ENCODE measurements around the gene C1orf74. TPM values are rescaled to one million over a fixed set of nuclear protein-coding genes. Genes with fewer than 3 reads are reported as not detected.

The C1orf74 gene
- total RNA-seq (2014; rRNA removed; shearing (Covaris generic)), result 3.5 and 4.1 TPM in 2 replicates

- H3K27me3 ChIP-seq (replicated peaks), result no peaks in the 10 kb centered on the region
- peak within 1 kb of the TSS; percentile 63 for H3K27ac ChIP-seq
- DNase-seq (ENCODE audit: low read depth in 1 of 2, low spot score in 2 of 2), result peak; percentile 98
- H3K4me3 ChIP-seq, result peak within 1 kb of the TSS; percentile 55
- H3K4me1 ChIP-seq (replicated peaks), result peaks cover 4% of the 10 kb centered on the region
- no peaks in the 10 kb centered on the region; the same call in 1 of the 2 replicates for H3K9me3 ChIP-seq (replicated peaks)
- 0 out of 2 replicates have a peak, but pooled peaks cover 5% of the 10 kb centered on the region for H3K36me3 ChIP-seq
Observed at GRCh38 chr1:209784265-209785169, at the start of gene C1orf74. Gene C1orf74, minus strand, starts transcription at chr1:209784559. Its CDS starts 925 bp downstream, at chr1:209783634.

- H3K9me3 ChIP-seq (replicated peaks), result no peaks in the 10 kb centered on the region
- DNase-seq (ENCODE audit: low read depth in 1 of 2, low spot score in 2 of 2), result peak in 1 of 2 experiments; percentile 26
- peaks cover 40% of the 10 kb centered on the region for H3K4me1 ChIP-seq (replicated peaks)
- H3K36me3 ChIP-seq, result peaks cover 70% of the 10 kb centered on the region
- no peaks in the 10 kb centered on the region for H3K27me3 ChIP-seq (replicated peaks)
- H3K27ac ChIP-seq, result 0 out of 2 replicates have a peak overlapping the region, but pooled peaks have one; percentile 12
- no peak overlapping the region for H3K4me3 ChIP-seq
Observed at GRCh38 chr1:209831615-209832014, 47.3 kb upstream of the C1orf74 start.

- no peak for DNase-seq (ENCODE audit: low read depth in 1 of 2, low spot score in 2 of 2)
- Histone ChIP-seq H3K4me1 (replicated peaks) (peaks cover 31% of the 10 kb centered on the region), H3K9me3 (replicated peaks) (no peaks in the 10 kb centered on the region), H3K4me3 (no peak overlapping the region), H3K27ac (no peak overlapping the region), H3K27me3 (replicated peaks) (no peaks in the 10 kb centered on the region), H3K36me3 (peaks cover 61% of the 10 kb centered on the region)
Observed at GRCh38 chr1:209830722-209831121, 46.4 kb upstream of the C1orf74 start.

GRCh38 chr1:209829716-209830115, 45.4 kb upstream of the C1orf74 start:
- peaks cover 25% of the 10 kb centered on the region for H3K4me1 ChIP-seq (replicated peaks)
- no peaks in the 10 kb centered on the region for H3K27me3 ChIP-seq (replicated peaks)
- no peak overlapping the region for H3K27ac ChIP-seq
- H3K4me3 ChIP-seq, result no peak overlapping the region
- no peak for DNase-seq (ENCODE audit: low read depth in 1 of 2, low spot score in 2 of 2)
- no peaks in the 10 kb centered on the region for H3K9me3 ChIP-seq (replicated peaks)
- peaks cover 51% of the 10 kb centered on the region for H3K36me3 ChIP-seq

GRCh38 chr1:209827384-209828262, 43.3 kb upstream of the C1orf74 start, which contains the start of gene UTP25:
Gene UTP25, plus strand, starts transcription at chr1:209827972. Its CDS starts 92 bp downstream, at chr1:209828064.
- Histone ChIP-seq H3K27me3 (replicated peaks) (no peaks in the 10 kb centered on the region), H3K4me1 (replicated peaks) (peaks cover 39% of the 10 kb centered on the region)

GRCh38 chr1:209825591-209826434, 41.5 kb upstream of the C1orf74 start:
- Histone ChIP-seq H3K27me3 (replicated peaks) (no peaks in the 10 kb centered on the region), H3K27ac (no peak overlapping the region), H3K4me3 (no peak overlapping the region), H3K4me1 (replicated peaks) (peaks cover 26% of the 10 kb centered on the region), H3K36me3 (peaks cover 17% of the 10 kb centered on the region), H3K9me3 (replicated peaks) (no peaks in the 10 kb centered on the region)
- DNase-seq (ENCODE audit: low read depth in 1 of 2, low spot score in 2 of 2), result no peak

More at GRCh38 chr1:209827384-209828262, 43.3 kb upstream of the C1orf74 start, which contains the start of gene UTP25:
- Histone ChIP-seq H3K9me3 (replicated peaks) (no peaks in the 10 kb centered on the region), H3K4me3 (peak within 1 kb of the TSS; percentile 64), H3K27ac (peak within 1 kb of the TSS; percentile 52), H3K36me3 (peaks cover 30% of the 10 kb centered on the region)
- DNase-seq (ENCODE audit: low read depth in 1 of 2, low spot score in 2 of 2), result peak; percentile 89 to 94

- peak overlapping the region; percentile 73 for H3K27ac ChIP-seq
- no peaks in the 10 kb centered on the region for H3K9me3 ChIP-seq (replicated peaks)
- H3K4me1 ChIP-seq (replicated peaks), result peaks cover 14% of the 10 kb centered on the region
- no peak overlapping the region for H3K4me3 ChIP-seq
- H3K27me3 ChIP-seq (replicated peaks), result 0 out of 2 replicates have a peak, but pooled peaks cover 3% of the 10 kb centered on the region
- peak in 1 of 2 experiments; percentile 62 for DNase-seq (ENCODE audit: low read depth in 1 of 2, low spot score in 2 of 2)
- 0 out of 2 replicates have a peak, but pooled peaks cover 3% of the 10 kb centered on the region for H3K36me3 ChIP-seq
Observed at GRCh38 chr1:209823143-209824041, 39.0 kb upstream of the C1orf74 start.

GRCh38 chr1:209822706-209823105, 38.3 kb upstream of the C1orf74 start:
- no peaks in the 10 kb centered on the region for H3K36me3 ChIP-seq
- no peaks in the 10 kb centered on the region for H3K9me3 ChIP-seq (replicated peaks)
- DNase-seq (ENCODE audit: low read depth in 1 of 2, low spot score in 2 of 2), result no peak
- 0 out of 2 replicates have a peak, but pooled peaks cover 3% of the 10 kb centered on the region for H3K27me3 ChIP-seq (replicated peaks)
- peaks cover 14% of the 10 kb centered on the region for H3K4me1 ChIP-seq (replicated peaks)
- no peak overlapping the region; the same call in 1 of the 2 replicates for H3K27ac ChIP-seq
- no peak overlapping the region for H3K4me3 ChIP-seq

GRCh38 chr1:209820986-209821385, 36.6 kb upstream of the C1orf74 start:
- Histone ChIP-seq H3K27me3 (replicated peaks) (0 out of 2 replicates have a peak, but pooled peaks cover 3% of the 10 kb centered on the region), H3K36me3 (no peaks in the 10 kb centered on the region)

GRCh38 chr1:209819058-209819457, 34.7 kb upstream of the C1orf74 start:
- H3K4me3 ChIP-seq, result no peak overlapping the region
- H3K27ac ChIP-seq, result no peak overlapping the region
- H3K36me3 ChIP-seq, result no peaks in the 10 kb centered on the region
- peaks cover 14% of the 10 kb centered on the region for H3K4me1 ChIP-seq (replicated peaks)
- DNase-seq (ENCODE audit: low read depth in 1 of 2, low spot score in 2 of 2), result no peak
- no peaks in the 10 kb centered on the region for H3K9me3 ChIP-seq (replicated peaks)
- H3K27me3 ChIP-seq (replicated peaks), result 0 out of 2 replicates have a peak, but pooled peaks cover 3% of the 10 kb centered on the region

More at GRCh38 chr1:209820986-209821385, 36.6 kb upstream of the C1orf74 start:
- Histone ChIP-seq H3K9me3 (replicated peaks) (no peaks in the 10 kb centered on the region), H3K4me3 (no peak overlapping the region), H3K27ac (no peak overlapping the region), H3K4me1 (replicated peaks) (peaks cover 14% of the 10 kb centered on the region)
- no peak for DNase-seq (ENCODE audit: low read depth in 1 of 2, low spot score in 2 of 2)

GRCh38 chr1:209817691-209818090, 33.3 kb upstream of the C1orf74 start:
- Histone ChIP-seq H3K27me3 (replicated peaks) (0 out of 2 replicates have a peak, but pooled peaks cover 3% of the 10 kb centered on the region), H3K4me1 (replicated peaks) (peaks cover under 1% of the 10 kb centered on the region; the same call in 1 of the 2 replicates)

GRCh38 chr1:209816923-209817322, 32.6 kb upstream of the C1orf74 start:
- no peaks in the 10 kb centered on the region for H3K36me3 ChIP-seq
- H3K9me3 ChIP-seq (replicated peaks), result no peaks in the 10 kb centered on the region
- H3K27me3 ChIP-seq (replicated peaks), result 0 out of 2 replicates have a peak, but pooled peaks cover 3% of the 10 kb centered on the region
- H3K27ac ChIP-seq, result no peak overlapping the region
- H3K4me3 ChIP-seq, result no peak overlapping the region
- no peak for DNase-seq (ENCODE audit: low read depth in 1 of 2, low spot score in 2 of 2)
- H3K4me1 ChIP-seq (replicated peaks), result no peaks in the 10 kb centered on the region

More at GRCh38 chr1:209817691-209818090, 33.3 kb upstream of the C1orf74 start:
- no peak overlapping the region for H3K4me3 ChIP-seq
- no peak overlapping the region for H3K27ac ChIP-seq
- no peaks in the 10 kb centered on the region for H3K36me3 ChIP-seq
- no peak for DNase-seq (ENCODE audit: low read depth in 1 of 2, low spot score in 2 of 2)
- no peaks in the 10 kb centered on the region for H3K9me3 ChIP-seq (replicated peaks)
